Psoas muscle (tissue), 8 donors: ENCODE data around the gene SORBS2. TPM values are rescaled to one million over a fixed set of nuclear protein-coding genes. Genes with fewer than 3 reads are reported as not detected.

ENCODE experiments used
- ATAC-seq, 4 donors: fragments of 200-7000 bp; cut with Tn5 transposase; one replicate each; pipeline ENCODE4 v1.9.1; 2020; ENCODE audit warnings: moderate library complexity in 3 of 4, mild to moderate bottlenecking in 2 of 4
- DNase-seq, 2 donors: peaks; one replicate each; pipeline ENCODE4 v3.0.0-alpha.2; 2020
- H3K27ac ChIP-seq: fragments of 200-600 bp; one replicate; pipeline ENCODE4 v1.8.0; 2022
- H3K27me3 ChIP-seq, 3 donors: fragments of 200-600 bp in 1 of 3; one replicate each; pipeline versions ENCODE4 v1.6.1 to v1.8.0; 2013 to 2022; ENCODE audit warnings: low read length in 2 of 3, mild to moderate bottlenecking in 2 of 3, moderate library complexity in 1 of 3; ENCODE audit not compliant: insufficient read depth in 3 of 3
- H3K36me3 ChIP-seq, 2 donors: fragments of 200-600 bp in 1 of 2; one replicate each; pipeline versions ENCODE4 v1.6.1 to v1.8.0; 2013 to 2022; ENCODE audit warnings: low read depth in 1 of 2, mild to moderate bottlenecking in 1 of 2, moderate library complexity in 1 of 2; ENCODE audit not compliant: insufficient read depth in 1 of 2
- H3K4me1 ChIP-seq: fragments of 200-600 bp; one replicate; pipeline ENCODE4 v1.8.0; 2022
- H3K4me3 ChIP-seq: fragments of 200-600 bp; one replicate; pipeline ENCODE4 v1.8.0; 2022; ENCODE audit warnings: mild to moderate bottlenecking
- H3K9me3 ChIP-seq: fragments of 200-600 bp; one replicate; pipeline ENCODE4 v1.8.0; 2022
- CTCF ChIP-seq: fragments of 200-600 bp; IDR thresholded peaks from one replicate; pipeline ENCODE4 v1.8.0; 2022; ENCODE audit warnings: antibody characterized with exemption
- WGBS, 3 donors: extraction: QIAGEN DNeasy Blood & Tissue Kit; methylation state at CpG; one replicate each; pipeline versions ENCODE4 v1.1.6 to v1.1.7; 2013; 5-methylcytosine and 5-hydroxymethylcytosine counted together
- intact Hi-C, 2 donors: fragments of 100-400 bp; cut with DNase I; formaldehyde crosslinking; loops; one replicate each; pipeline versions ENCODE4 v1.11.0 to v1.14.2; 2022
- polyA plus RNA-seq, 3 donors: library from polyadenylated mRNA; stranded (reverse); fragments of 200-250 nt; gene quantifications; one replicate each; pipeline ENCODE4 v1.2.3, GENCODE V29; 2013
- total RNA-seq, 4 donors: library from RNA; stranded (reverse); fragmentation: NEBNext Ultra II Directional in 2 of 4; extraction: Animal tissue kit (Norgen Biotek cat#: 25700) in 2 of 4; gene quantifications; one replicate each; pipeline versions ENCODE4 v1.2.1 to v1.2.4, GENCODE V29; 2021 to 2023
- donor health status: healthy with polysubstance abuse.
- donor health status: DM: no; HTN: no; CAD: no; lungs with moderate emphysema.
- donor health status: Bipolar disorder and iron deficiency.
- donor health status: healthy.
- donor health status: DM: yes; HTN: yes; CAD: no.
- donor health status: DM: no; HTN: no; CAD: no.
- donor health status: DM: no; HTN: no; CAD: no.
- donor health status: DM: yes; HTN: yes; CAD: no.

SORBS2 gene
- total and polyA plus RNA-seq, 7 donors: 2.5 to 30.4 (median 7.2) TPM

GRCh38 chr4:185817403-185817818 lies 5.4 kb upstream of the SORBS2 start:
- DNase-seq: no peak
- Histone ChIP-seq H3K9me3 (no peaks in the 10 kb centered on the region), H3K27ac (no peak overlapping the region), H3K4me1 (no peaks in the 10 kb centered on the region), H3K27me3 (peaks cover 0 to 12% (median 4%) of the 10 kb centered on the region in 3 donors), H3K4me3 (no peak overlapping the region), H3K36me3 (no peaks in the 10 kb centered on the region)
- TF ChIP-seq CTCF: no peak
- ATAC-seq: no peak
- WGBS, 3 donors: 65 to 78% (median 66%) methylated on average over 8 of the region's 8 CpGs
- intact Hi-C loops: no loop called here

GRCh38 chr4:185813133-185813532 lies 1.1 kb upstream of the SORBS2 start:
- no peak for TF ChIP-seq CTCF
- DNase-seq: no peak
- intact Hi-C loops: no loop called here
- Histone ChIP-seq H3K36me3 (no peaks in the 10 kb centered on the region), H3K9me3 (no peaks in the 10 kb centered on the region), H3K4me1 (no peaks in the 10 kb centered on the region), H3K27me3 (peaks cover 0 to 12% (median 2%) of the 10 kb centered on the region in 3 donors), H3K4me3 (no peak overlapping the region), H3K27ac (no peak overlapping the region)
- ATAC-seq: no peak
- WGBS, 3 donors: 96 to 98% (median 96%) methylated on average over 8 of the region's 8 CpGs

- TF ChIP-seq CTCF: no peak
- Histone ChIP-seq H3K4me3 (peak overlapping the region; percentile 43), H3K36me3 (no peaks in the 10 kb centered on the region), H3K27me3 (peaks cover 0 to 12% (median 2%) of the 10 kb centered on the region in 3 donors), H3K9me3 (no peaks in the 10 kb centered on the region), H3K4me1 (no peaks in the 10 kb centered on the region), H3K27ac (no peak overlapping the region)
- 35 to 48% (median 44%) methylated on average over 13 of the region's 13 CpGs for WGBS, 3 donors
- ATAC-seq (no peak), DNase-seq (no peak)
- intact Hi-C loops: no loop called here
Measured at GRCh38 chr4:185810746-185811508, 1.1 kb downstream of the SORBS2 start.

GRCh38 chr4:185809533-185810071 lies 2.4 kb downstream of the SORBS2 start:
- no peak for TF ChIP-seq CTCF
- H3K36me3 ChIP-seq: no peaks in the 10 kb centered on the region
- intact Hi-C loops: no loop called here
- H3K27me3 ChIP-seq: peaks cover 0 to 9% (median 2%) of the 10 kb centered on the region in 3 donors
- DNase-seq (no peak), ATAC-seq (no peak)
- H3K27ac ChIP-seq: no peak overlapping the region
- no peaks in the 10 kb centered on the region for H3K9me3 ChIP-seq
- 77 to 94% (median 91%) methylated on average over 4 of the region's 4 CpGs for WGBS, 3 donors
- H3K4me3 ChIP-seq: no peak overlapping the region
- no peaks in the 10 kb centered on the region for H3K4me1 ChIP-seq
